IMR-90 (cell line): ENCODE measurements around the gene ELFN1. TPM values are rescaled to one million over a fixed set of nuclear protein-coding genes. Genes with fewer than 3 reads are reported as not detected.

Source experiments
- ATAC-seq: fragments of 200-7000 bp; cut with Tn5 transposase; 2 replicates; pipeline ENCODE4 v1.9.1; 2020; ENCODE audit warnings: low read depth, mild to moderate bottlenecking, moderate library complexity
- BruUV-seq: library from RNA; stranded (reverse); fragments of 400-500 nt; replicated peaks from 2 replicates; lab custom pipeline; 2021; lab: Mats Ljungman, UMichigan
- CTCF ChIA-PET: fragments of 300-600 bp; formaldehyde crosslinking; extraction: SDS; loops from one replicate; lab custom pipeline; 2021; ENCODE audit warnings: antibody characterized with exemption; lab: Yijun Ruan, JAX
- POLR2A ChIA-PET: fragments of 300-600 bp; sonication (Branson Sonifier 250); formaldehyde crosslinking; loops from one replicate; lab custom pipeline; 2022; ENCODE audit warnings: antibody characterized with exemption; ENCODE audit not compliant: unreplicated experiment; lab: Charles Lee
- DNase-seq: peaks from one replicate; pipeline ENCODE4 v3.0.0; 2013
- H2AFZ ChIP-seq: replicated peaks from 2 replicates; pipeline ENCODE3; 2013; ENCODE audit warnings: low read length, mild to moderate bottlenecking; ENCODE audit not compliant: poor library complexity
- H2AK5ac ChIP-seq: 2 replicates; pipeline ENCODE4 v1.6.1; 2013; ENCODE audit warnings: low read depth, low read length, inconsistent platforms
- H2AK9ac ChIP-seq: replicated peaks from 2 replicates; pipeline ENCODE3; 2013; ENCODE audit warnings: mild to moderate bottlenecking, low read depth, low read length, moderate library complexity; ENCODE audit not compliant: poor library complexity
- H2BK120ac ChIP-seq: 2 replicates; pipeline ENCODE4 v1.6.1; 2013; ENCODE audit warnings: low read depth, low read length, inconsistent platforms
- H2BK15ac ChIP-seq: 3 replicates; pipeline ENCODE4 v1.6.1; 2013; ENCODE audit warnings: low read depth, low read length, inconsistent platforms
- H2BK20ac ChIP-seq: 2 replicates; pipeline ENCODE4 v1.6.1; 2013; ENCODE audit warnings: low read depth, mild to moderate bottlenecking, inconsistent platforms, low read length, moderate library complexity
- H2BK5ac ChIP-seq: 2 replicates; pipeline ENCODE4 v1.6.1; 2013; ENCODE audit warnings: mild to moderate bottlenecking, low read depth, low read length, inconsistent platforms; ENCODE audit not compliant: poor library complexity, severe bottlenecking
- H3K14ac ChIP-seq: replicated peaks from 2 replicates; pipeline ENCODE4 v1.6.1; 2013; ENCODE audit warnings: low read depth, low read length, inconsistent platforms
- H3K18ac ChIP-seq: 2 replicates; pipeline ENCODE4 v1.6.1; 2013; ENCODE audit warnings: low read depth, low read length, control low read depth
- H3K23ac ChIP-seq: 2 replicates; pipeline ENCODE4 v1.6.1; 2013; ENCODE audit warnings: low read depth, low read length, inconsistent platforms
- H3K27ac ChIP-seq: 2 replicates; pipeline ENCODE4 v1.5.1; 2013; ENCODE audit warnings: mild to moderate bottlenecking, control low read depth, low read length; ENCODE audit not compliant: insufficient read depth
- H3K27me3 ChIP-seq: 2 replicates; pipeline ENCODE4 v1.6.1; 2013; ENCODE audit warnings: low read length; ENCODE audit not compliant: control insufficient read depth, insufficient read depth
- H3K36me3 ChIP-seq: 2 replicates; pipeline ENCODE4 v1.6.1; 2013; ENCODE audit warnings: low read length, mixed read lengths; ENCODE audit not compliant: control insufficient read depth, insufficient read depth
- H3K4ac ChIP-seq: 2 replicates; pipeline ENCODE4 v1.6.1; 2013; ENCODE audit warnings: low read depth, low read length, inconsistent platforms
- H3K4me1 ChIP-seq: 2 replicates; pipeline ENCODE4 v1.6.1; 2013; ENCODE audit warnings: low read length, mixed read lengths; ENCODE audit not compliant: control insufficient read depth, insufficient read depth
- H3K4me2 ChIP-seq: 2 replicates; pipeline ENCODE4 v1.6.1; 2013; ENCODE audit warnings: low read depth, mild to moderate bottlenecking, control low read depth, low read length, moderate library complexity
- H3K4me3 ChIP-seq: 2 replicates; pipeline ENCODE4 v1.5.1; 2013; ENCODE audit warnings: low read depth, mild to moderate bottlenecking, control low read depth, low read length, moderate library complexity; ENCODE audit not compliant: insufficient read depth
- H3K56ac ChIP-seq: 2 replicates; pipeline ENCODE4 v1.6.1; 2013; ENCODE audit warnings: low read length, inconsistent platforms; ENCODE audit not compliant: insufficient read depth; ENCODE audit errors: extremely low read depth
- H3K79me1 ChIP-seq, 2 experiments: 2 replicates each; pipeline ENCODE4 v1.6.1; 2013; ENCODE audit warnings: low read length in 2 of 2, inconsistent platforms in 1 of 2, low read depth in 1 of 2
- H3K9ac ChIP-seq: 2 replicates; pipeline ENCODE4 v1.6.1; 2013; ENCODE audit warnings: low read depth, low read length, control low read depth
- H3K9me1 ChIP-seq: 2 replicates; pipeline ENCODE4 v1.6.1; 2013; ENCODE audit warnings: low read length, inconsistent platforms; ENCODE audit not compliant: insufficient read depth
- H3K9me3 ChIP-seq: 2 replicates; pipeline ENCODE4 v1.6.1; 2013; ENCODE audit warnings: low read length; ENCODE audit not compliant: control insufficient read depth, insufficient read depth
- H4K20me1 ChIP-seq: 2 replicates; pipeline ENCODE4 v1.6.1; 2013; ENCODE audit warnings: low read length, inconsistent platforms; ENCODE audit not compliant: insufficient read depth
- H4K5ac ChIP-seq: 2 replicates; pipeline ENCODE4 v1.6.1; 2013; ENCODE audit warnings: mild to moderate bottlenecking, low read depth, low read length, control low read depth
- H4K8ac ChIP-seq, 2 experiments: 2 replicates each; pipeline ENCODE4 v1.6.1; 2013; ENCODE audit warnings: low read depth in 2 of 2, low read length in 2 of 2, control low read depth in 1 of 2, inconsistent platforms in 1 of 2
- H4K91ac ChIP-seq: 2 replicates; pipeline ENCODE4 v1.6.1; 2013; ENCODE audit warnings: low read depth, low read length, inconsistent platforms; ENCODE audit not compliant: insufficient read depth
- BHLHE40 ChIP-seq: fragments of 150-350 bp; IDR thresholded peaks from 2 replicates; pipeline ENCODE4 v1.6.1; 2016; ENCODE audit warnings: mild to moderate bottlenecking, low read depth, low read length
- CEBPB ChIP-seq: IDR thresholded peaks from 2 replicates; pipeline ENCODE4 v1.6.1; 2012; ENCODE audit warnings: low read depth, low read length, improper control_type of control experiment
- CHD1 ChIP-seq: IDR thresholded peaks from 2 replicates; pipeline ENCODE4 v1.6.1; 2012; ENCODE audit warnings: low read depth, low read length, improper control_type of control experiment
- FOS ChIP-seq: fragments of 150-350 bp; IDR thresholded peaks from 2 replicates; pipeline ENCODE4 v1.6.1; 2016; ENCODE audit warnings: low read depth, low read length
- MAFK ChIP-seq: IDR thresholded peaks from 2 replicates; pipeline ENCODE4 v1.6.1; 2012; ENCODE audit warnings: low read depth, low read length, improper control_type of control experiment
- MAZ ChIP-seq: IDR thresholded peaks from 2 replicates; pipeline ENCODE4 v1.6.1; 2012; ENCODE audit warnings: low read depth, mild to moderate bottlenecking, low read length, improper control_type of control experiment, moderate library complexity, borderline replicate concordance
- MXI1 ChIP-seq: IDR thresholded peaks from 2 replicates; pipeline ENCODE4 v1.6.1; 2012; ENCODE audit warnings: low read depth, mild to moderate bottlenecking, low read length, moderate library complexity, borderline replicate concordance
- NFE2L2 ChIP-seq: fragments of 150-350 bp; IDR thresholded peaks from 2 replicates; pipeline ENCODE4 v1.6.1; 2016; ENCODE audit warnings: low read depth, mild to moderate bottlenecking, low read length
- POLR2A ChIP-seq: IDR thresholded peaks from 2 replicates; pipeline ENCODE4 v1.6.1; 2012; ENCODE audit warnings: mild to moderate bottlenecking, low read depth, low read length
- RAD21 ChIP-seq: IDR thresholded peaks from 2 replicates; pipeline ENCODE4 v1.6.1; 2012; ENCODE audit warnings: low read length, improper control_type of control experiment
- RCOR1 ChIP-seq: IDR thresholded peaks from 2 replicates; pipeline ENCODE4 v1.6.1; 2012; ENCODE audit warnings: mild to moderate bottlenecking, low read length, improper control_type of control experiment; ENCODE audit not compliant: insufficient replicate concordance
- RFX5 ChIP-seq: IDR thresholded peaks from 2 replicates; pipeline ENCODE4 v1.8.0; 2012; ENCODE audit warnings: low read depth, mild to moderate bottlenecking, low read length, moderate library complexity
- SMC3 ChIP-seq: fragments of 150-350 bp; IDR thresholded peaks from 2 replicates; pipeline ENCODE4 v1.6.1; 2016; ENCODE audit warnings: low read depth, mild to moderate bottlenecking, antibody characterized with exemption, low read length, moderate library complexity
- WGBS, 2 experiments: methylation state at CpG; one replicate each; pipeline versions ENCODE4 v1.1.5 to v1.1.7; 2013; ENCODE audit warnings: missing lambda C conversion rate in 2 of 2; ENCODE audit not compliant: insufficient read length in 1 of 2; ENCODE audit errors: extremely low coverage in 2 of 2; 5-methylcytosine and 5-hydroxymethylcytosine counted together
- dilution Hi-C: fragments of 300-500 bp; cut with HindIII; formaldehyde crosslinking; loops from one replicate; pipeline ENCODE4 v1.14.3; 2018; ENCODE audit warnings: low sequenced_read_pairs; ENCODE audit not compliant: unreplicated experiment
- in situ Hi-C: fragments of 300-500 bp; cut with MboI; formaldehyde crosslinking; loops from 3 replicates; pipeline ENCODE4 v1.14.3; 2019; ENCODE audit warnings: low sequenced_read_pairs, inconsistent platforms, mixed read lengths
- intact Hi-C: fragments of 100-400 bp; cut with micrococcal nuclease; formaldehyde crosslinking; loops from 2 replicates; pipeline ENCODE4 v1.10.0; 2022
- polyA plus RNA-seq, 3 experiments: library from polyadenylated mRNA; depleted of rRNA; stranded (reverse); fragments of >200 nt; gene quantifications; 2 replicates each; pipeline ENCODE4 v1.2.3, GENCODE V29; 2012; ENCODE audit warnings: low replicate concordance in 1 of 3
- total RNA-seq: library from RNA; depleted of rRNA; stranded (reverse); fragments of >200 nt; gene quantifications from 2 replicates; pipeline ENCODE4 v1.2.3, GENCODE V29; 2012
- TF ChIP-seq, protein P1 (sequence below): fragments of 150-350 bp; IDR thresholded peaks from 2 replicates; pipeline ENCODE4 v1.6.1; 2017; ENCODE audit warnings: mild to moderate bottlenecking, antibody characterized with exemption, low read length, low read depth
- TF ChIP-seq, protein P2 (sequence below): conservative IDR thresholded peaks from 2 replicates; pipeline ENCODE4 v1.5.1; 2012; ENCODE audit warnings: mild to moderate bottlenecking, low read depth, low read length, improper control_type of control experiment
- TF ChIP-seq, protein P3 (sequence below): fragments of 150-350 bp; IDR thresholded peaks from 2 replicates; pipeline ENCODE4 v1.6.1; 2016; ENCODE audit warnings: low read depth, mild to moderate bottlenecking, low read length, moderate library complexity, borderline replicate concordance

Gene ELFN1
- total and polyA plus RNA-seq, 2 of the 4 experiments (the other 2 are of a cell fraction), result 1.6 to 5.2 TPM

DNA sequence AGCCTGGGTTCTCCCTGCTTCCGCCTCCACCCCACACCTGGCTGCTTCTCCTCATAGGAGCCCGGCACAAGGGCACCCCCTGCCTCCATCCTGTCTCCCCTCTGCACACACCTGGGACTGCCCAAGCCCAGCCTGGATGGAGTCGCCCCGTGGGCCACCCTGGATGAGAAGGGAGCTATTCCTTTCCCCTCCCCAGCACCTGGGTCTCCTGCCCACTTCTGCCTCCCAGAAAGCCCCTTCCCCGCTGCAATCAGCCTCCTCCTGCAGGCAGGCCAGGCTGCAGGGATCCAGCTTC is 45.2 kb downstream of the ELFN1 start:
- H3K27ac ChIP-seq, result no peak overlapping the region
- no peak overlapping the region for H3K4ac ChIP-seq
- no peak overlapping the region for H2BK120ac ChIP-seq
- H3K9ac ChIP-seq, result no peak overlapping the region
- peaks cover 3% of the 10 kb centered on the region; the same call in 1 of the 2 replicates for H3K27me3 ChIP-seq
- CTCF ChIA-PET, result no interaction called here
- no peak overlapping the region for H3K56ac ChIP-seq
- no peak overlapping the region for H3K4me2 ChIP-seq
- no peak overlapping the region for H2AFZ ChIP-seq
- H3K79me1 ChIP-seq, result no peaks in the 10 kb centered on the region
- no peak overlapping the region for H2BK15ac ChIP-seq
- H3K18ac ChIP-seq, result no peak overlapping the region
- no peaks in the 10 kb centered on the region for H3K9me1 ChIP-seq
- H3K9me3 ChIP-seq, result peaks cover 4% of the 10 kb centered on the region; the same call in 1 of the 2 replicates
- POLR2A ChIA-PET, result no interaction called here
- BruUV-seq, result no TSS peak
- no peak overlapping the region for H3K14ac ChIP-seq
- H3K4me3 ChIP-seq, result no peak overlapping the region
- H4K5ac ChIP-seq, result no peak overlapping the region
- dilution Hi-C loops, result no loop called here
- no CpG with 5 or more reads among the region's 5 CpGs for WGBS, 2 experiments
- in situ Hi-C loops, result no loop called here
- peaks cover 3% of the 10 kb centered on the region; the same call in 1 of the 2 replicates for H4K20me1 ChIP-seq
- intact Hi-C loops, result no loop called here
- no peak overlapping the region for H2BK5ac ChIP-seq
- no peak overlapping the region for H3K23ac ChIP-seq
- ATAC-seq (no peak), DNase-seq (no peak)
- H2AK5ac ChIP-seq, result no peak overlapping the region
- no peak overlapping the region for H2AK9ac ChIP-seq
- no peak overlapping the region for H4K8ac ChIP-seq
- H2BK20ac ChIP-seq, result no peak overlapping the region
- no peaks in the 10 kb centered on the region for H3K36me3 ChIP-seq
- no peak overlapping the region for H4K91ac ChIP-seq
- TF ChIP-seq RAD21, result no peak
- TF ChIP-seq CHD1, result no peak
- TF ChIP-seq NFE2L2, result no peak
- TF ChIP-seq, protein P1, sequence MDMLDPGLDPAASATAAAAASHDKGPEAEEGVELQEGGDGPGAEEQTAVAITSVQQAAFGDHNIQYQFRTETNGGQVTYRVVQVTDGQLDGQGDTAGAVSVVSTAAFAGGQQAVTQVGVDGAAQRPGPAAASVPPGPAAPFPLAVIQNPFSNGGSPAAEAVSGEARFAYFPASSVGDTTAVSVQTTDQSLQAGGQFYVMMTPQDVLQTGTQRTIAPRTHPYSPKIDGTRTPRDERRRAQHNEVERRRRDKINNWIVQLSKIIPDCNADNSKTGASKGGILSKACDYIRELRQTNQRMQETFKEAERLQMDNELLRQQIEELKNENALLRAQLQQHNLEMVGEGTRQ, result no peak
- no peak for TF ChIP-seq MAZ
- TF ChIP-seq BHLHE40, result no peak
- no peak for TF ChIP-seq RFX5
- TF ChIP-seq, protein P2, sequence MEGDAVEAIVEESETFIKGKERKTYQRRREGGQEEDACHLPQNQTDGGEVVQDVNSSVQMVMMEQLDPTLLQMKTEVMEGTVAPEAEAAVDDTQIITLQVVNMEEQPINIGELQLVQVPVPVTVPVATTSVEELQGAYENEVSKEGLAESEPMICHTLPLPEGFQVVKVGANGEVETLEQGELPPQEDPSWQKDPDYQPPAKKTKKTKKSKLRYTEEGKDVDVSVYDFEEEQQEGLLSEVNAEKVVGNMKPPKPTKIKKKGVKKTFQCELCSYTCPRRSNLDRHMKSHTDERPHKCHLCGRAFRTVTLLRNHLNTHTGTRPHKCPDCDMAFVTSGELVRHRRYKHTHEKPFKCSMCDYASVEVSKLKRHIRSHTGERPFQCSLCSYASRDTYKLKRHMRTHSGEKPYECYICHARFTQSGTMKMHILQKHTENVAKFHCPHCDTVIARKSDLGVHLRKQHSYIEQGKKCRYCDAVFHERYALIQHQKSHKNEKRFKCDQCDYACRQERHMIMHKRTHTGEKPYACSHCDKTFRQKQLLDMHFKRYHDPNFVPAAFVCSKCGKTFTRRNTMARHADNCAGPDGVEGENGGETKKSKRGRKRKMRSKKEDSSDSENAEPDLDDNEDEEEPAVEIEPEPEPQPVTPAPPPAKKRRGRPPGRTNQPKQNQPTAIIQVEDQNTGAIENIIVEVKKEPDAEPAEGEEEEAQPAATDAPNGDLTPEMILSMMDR, result no peak
- no peak for TF ChIP-seq SMC3
- TF ChIP-seq FOS, result no peak
- TF ChIP-seq POLR2A, result no peak
- TF ChIP-seq, protein P3, sequence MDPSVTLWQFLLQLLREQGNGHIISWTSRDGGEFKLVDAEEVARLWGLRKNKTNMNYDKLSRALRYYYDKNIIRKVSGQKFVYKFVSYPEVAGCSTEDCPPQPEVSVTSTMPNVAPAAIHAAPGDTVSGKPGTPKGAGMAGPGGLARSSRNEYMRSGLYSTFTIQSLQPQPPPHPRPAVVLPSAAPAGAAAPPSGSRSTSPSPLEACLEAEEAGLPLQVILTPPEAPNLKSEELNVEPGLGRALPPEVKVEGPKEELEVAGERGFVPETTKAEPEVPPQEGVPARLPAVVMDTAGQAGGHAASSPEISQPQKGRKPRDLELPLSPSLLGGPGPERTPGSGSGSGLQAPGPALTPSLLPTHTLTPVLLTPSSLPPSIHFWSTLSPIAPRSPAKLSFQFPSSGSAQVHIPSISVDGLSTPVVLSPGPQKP, result no peak
- no peak for TF ChIP-seq MXI1
- no peak for TF ChIP-seq MAFK
- TF ChIP-seq CEBPB, result no peak
- TF ChIP-seq RCOR1, result no peak
- peaks cover 4% of the 10 kb centered on the region; the same call in 1 of the 2 replicates for H3K4me1 ChIP-seq
